Mesenchymal stem cell (in vitro differentiated cells and primary cell): ENCODE measurements around the gene MYO10.
A peak's percentile ranks its signal among the peaks of the same experiment; 100 is the strongest.

Experiments
- DNase-seq: peaks from one replicate; pipeline ENCODE4 v3.0.0-alpha.2; 2013
- H2AFZ ChIP-seq: one replicate; pipeline ENCODE4 v1.6.1; 2013; ENCODE audit warnings: low read depth, mild to moderate bottlenecking, control low read depth, inconsistent platforms, low read length, moderate library complexity
- H2AK5ac ChIP-seq: 2 replicates; pipeline ENCODE4 v1.6.1; 2013; ENCODE audit warnings: low read length, moderate library complexity, mild to moderate bottlenecking, inconsistent platforms; ENCODE audit not compliant: severe bottlenecking
- H2BK120ac ChIP-seq: one replicate; pipeline ENCODE4 v1.6.1; 2013; ENCODE audit warnings: low read depth, mild to moderate bottlenecking, inconsistent platforms, low read length, moderate library complexity
- H2BK12ac ChIP-seq, 2 experiments: one replicate each; pipeline ENCODE4 v1.6.1; 2013; ENCODE audit warnings: inconsistent platforms in 2 of 2, low read length in 2 of 2, mild to moderate bottlenecking in 2 of 2, moderate library complexity in 2 of 2, control low read depth in 1 of 2
- H2BK15ac ChIP-seq: one replicate; pipeline ENCODE4 v1.6.1; 2013; ENCODE audit warnings: mild to moderate bottlenecking, low read depth, inconsistent platforms; ENCODE audit not compliant: poor library complexity, severe bottlenecking
- H2BK5ac ChIP-seq: 2 replicates; pipeline ENCODE4 v1.6.1; 2013; ENCODE audit warnings: low read depth, mild to moderate bottlenecking, low read length, control low read depth, inconsistent platforms; ENCODE audit not compliant: poor library complexity, severe bottlenecking
- H3K14ac ChIP-seq, 2 experiments: one replicate each; pipeline ENCODE4 v1.6.1; 2013; ENCODE audit warnings: inconsistent platforms in 2 of 2, low read length in 2 of 2, control low read depth in 1 of 2, mild to moderate bottlenecking in 1 of 2, moderate library complexity in 1 of 2
- H3K18ac ChIP-seq, 2 experiments: one replicate each; pipeline ENCODE4 v1.6.1; 2013; ENCODE audit warnings: inconsistent platforms in 2 of 2, low read length in 2 of 2, control low read depth in 1 of 2, low read depth in 1 of 2, mild to moderate bottlenecking in 1 of 2
- H3K23ac ChIP-seq, 2 experiments: one replicate each; pipeline ENCODE4 v1.6.1; 2013; ENCODE audit warnings: inconsistent platforms in 2 of 2, low read length in 2 of 2, mild to moderate bottlenecking in 2 of 2, moderate library complexity in 2 of 2, control low read depth in 1 of 2
- H3K27ac ChIP-seq: 2 replicates; pipeline ENCODE4 v1.5.1; 2013; ENCODE audit warnings: mild to moderate bottlenecking, moderate library complexity, low read length, control low read depth, inconsistent platforms; ENCODE audit not compliant: poor library complexity, severe bottlenecking
- H3K27me3 ChIP-seq, 2 experiments: 2 replicates each; pipeline versions ENCODE4 v1.6.1 to v1.7.0; 2013; ENCODE audit warnings: low read length in 2 of 2, mild to moderate bottlenecking in 2 of 2, moderate library complexity in 2 of 2, control low read depth in 1 of 2, inconsistent platforms in 1 of 2; ENCODE audit not compliant: control insufficient read depth in 1 of 2, insufficient read depth in 1 of 2
- H3K36me3 ChIP-seq, 2 experiments: 2 replicates each; pipeline versions ENCODE4 v1.6.1 to v1.7.0; 2013; ENCODE audit warnings: low read length in 2 of 2, control low read depth in 1 of 2, inconsistent platforms in 1 of 2, low read depth in 1 of 2, mild to moderate bottlenecking in 1 of 2; ENCODE audit not compliant: insufficient read depth in 2 of 2, control insufficient read depth in 1 of 2
- H3K4ac ChIP-seq, 2 experiments: one replicate each; pipeline ENCODE4 v1.6.1; 2013; ENCODE audit warnings: inconsistent platforms in 2 of 2, low read length in 2 of 2, mild to moderate bottlenecking in 2 of 2, moderate library complexity in 2 of 2, control low read depth in 1 of 2, low read depth in 1 of 2
- H3K4me1 ChIP-seq: 2 replicates; pipeline ENCODE4 v1.6.1; 2013; ENCODE audit warnings: low read depth, low read length, control low read depth; ENCODE audit not compliant: control insufficient read depth, insufficient read depth
- H3K4me2 ChIP-seq: 2 replicates; pipeline ENCODE4 v1.6.1; 2013; ENCODE audit warnings: low read length, mild to moderate bottlenecking, inconsistent platforms; ENCODE audit not compliant: poor library complexity, severe bottlenecking
- H3K4me3 ChIP-seq, 2 experiments: 2 replicates each; pipeline versions ENCODE4 v1.5.1 to v1.7.0; 2013; ENCODE audit warnings: low read length in 2 of 2, mild to moderate bottlenecking in 2 of 2, control low read depth in 1 of 2, low read depth in 1 of 2; ENCODE audit not compliant: insufficient read depth in 1 of 2
- H3K79me1 ChIP-seq: replicated peaks from 2 replicates; pipeline ENCODE4 v1.6.1; 2013; ENCODE audit warnings: mild to moderate bottlenecking, control low read depth, low read length, inconsistent platforms; ENCODE audit not compliant: poor library complexity, severe bottlenecking
- H3K9ac ChIP-seq: 2 replicates; pipeline ENCODE4 v1.7.0; 2013; ENCODE audit warnings: mild to moderate bottlenecking, low read length, moderate library complexity
- H3K9me3 ChIP-seq: 2 replicates; pipeline ENCODE4 v1.7.0; 2013; ENCODE audit warnings: mild to moderate bottlenecking, low read length; ENCODE audit not compliant: control insufficient read depth
- H4K8ac ChIP-seq: one replicate; pipeline ENCODE4 v1.6.1; 2013; ENCODE audit warnings: inconsistent platforms, mild to moderate bottlenecking, low read length, moderate library complexity
- H4K91ac ChIP-seq: one replicate; pipeline ENCODE4 v1.6.1; 2013; ENCODE audit warnings: mild to moderate bottlenecking, low read length, inconsistent platforms
- WGBS: methylation state at CpG from one replicate; pipeline ENCODE4 v1.1.7; 2013; ENCODE audit warnings: mixed read lengths; 5-methylcytosine and 5-hydroxymethylcytosine counted together

Gene MYO10

DNA sequence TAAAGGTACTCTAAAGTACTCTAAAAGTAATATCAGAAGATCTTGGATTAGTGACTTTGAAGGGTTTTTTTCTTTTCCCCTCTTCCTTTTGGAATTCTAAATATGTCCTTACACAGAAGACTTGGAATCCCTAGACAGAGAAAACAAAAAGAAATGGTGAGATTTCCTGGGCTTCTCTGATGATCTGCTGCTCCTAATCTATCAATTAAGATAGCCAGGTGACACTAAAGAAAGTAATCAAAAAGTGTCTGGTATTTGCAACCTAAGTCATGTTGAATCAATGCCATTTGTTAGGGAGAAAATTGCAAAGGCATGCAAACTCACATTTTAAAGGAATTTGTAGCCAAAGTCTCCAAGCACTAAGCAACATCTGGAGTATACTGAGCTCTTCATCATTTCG lies 29.5 kb upstream of the MYO10 start:
- Histone ChIP-seq H3K4me1 (peaks cover 2% of the 10 kb centered on the region), H3K36me3 (no peaks in the 10 kb centered on the region), H3K14ac (no peak overlapping the region), H3K27ac (no peak overlapping the region), H2BK5ac (no peak overlapping the region), H2BK12ac (no peak overlapping the region), H3K4me2 (no peak overlapping the region), H3K9ac (no peak overlapping the region), H2BK15ac (no peak overlapping the region), H3K4ac (no peak overlapping the region), H3K18ac (no peak overlapping the region), H4K8ac (no peak overlapping the region), H2AK5ac (no peak overlapping the region), H3K9me3 (no peaks in the 10 kb centered on the region), H3K79me1 (no peaks in the 10 kb centered on the region), H4K91ac (no peak overlapping the region), H2AFZ (no peak overlapping the region), H3K4me3 (no peak overlapping the region), H3K23ac (no peak overlapping the region), H3K27me3 (no peaks in the 10 kb centered on the region), H2BK120ac (no peak overlapping the region)
- no CpG with 5 or more reads among the region's 1 CpG for WGBS
- DNase-seq = no peak

DNA sequence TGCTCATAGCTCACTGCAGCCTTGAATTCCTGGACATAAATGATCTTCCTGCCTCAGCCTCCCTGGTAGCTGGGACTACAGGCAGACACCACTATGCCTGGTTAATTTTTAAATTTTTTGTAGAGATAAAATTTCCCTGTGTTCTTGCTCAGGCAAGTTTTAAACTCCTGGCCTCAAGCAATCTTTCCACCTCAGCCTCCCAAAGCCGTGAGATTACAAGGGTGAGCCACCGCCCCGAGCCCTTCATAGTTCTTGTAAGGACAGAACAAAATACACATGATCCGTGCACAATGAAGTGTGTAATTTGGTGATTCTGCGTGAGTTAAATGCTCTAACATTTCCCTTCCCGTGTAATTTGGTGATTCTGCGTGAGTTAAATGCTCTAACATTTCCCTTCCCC lies 27.7 kb upstream of the MYO10 start:
- Histone ChIP-seq H3K4me3 (no peak overlapping the region), H2BK5ac (no peak overlapping the region), H3K14ac (no peak overlapping the region), H2AK5ac (no peak overlapping the region), H2BK120ac (no peak overlapping the region), H3K4me1 (peaks cover 4% of the 10 kb centered on the region), H3K27ac (no peak overlapping the region), H3K4ac (no peak overlapping the region), H3K9ac (no peak overlapping the region), H3K9me3 (no peaks in the 10 kb centered on the region), H3K36me3 (no peaks in the 10 kb centered on the region), H3K18ac (no peak overlapping the region), H3K4me2 (no peak overlapping the region), H3K79me1 (no peaks in the 10 kb centered on the region), H3K27me3 (no peaks in the 10 kb centered on the region), H2BK12ac (peak overlapping the region in 1 of 2 experiments; percentile 54), H4K91ac (no peak overlapping the region), H2AFZ (no peak overlapping the region), H2BK15ac (no peak overlapping the region), H3K23ac (no peak overlapping the region), H4K8ac (no peak overlapping the region)
- WGBS = 100% methylated on average over 4 of the region's 7 CpGs
- DNase-seq = no peak

GRCh38 chr5:16961131-16961530 lies 25.0 kb upstream of the MYO10 start:
- DNase-seq = no peak
- Histone ChIP-seq H3K4ac (no peak overlapping the region), H2AFZ (no peak overlapping the region), H3K14ac (no peak overlapping the region), H2BK12ac (no peak overlapping the region), H2BK15ac (no peak overlapping the region), H2BK5ac (no peak overlapping the region), H3K4me1 (peaks cover 10% of the 10 kb centered on the region), H3K4me3 (no peak overlapping the region), H3K27ac (no peak overlapping the region), H3K79me1 (no peaks in the 10 kb centered on the region), H3K18ac (no peak overlapping the region), H4K8ac (no peak overlapping the region), H3K27me3 (no peaks in the 10 kb centered on the region), H3K9me3 (no peaks in the 10 kb centered on the region), H3K4me2 (no peak overlapping the region), H3K9ac (no peak overlapping the region), H2BK120ac (no peak overlapping the region), H3K23ac (no peak overlapping the region), H2AK5ac (no peak overlapping the region), H4K91ac (no peak overlapping the region), H3K36me3 (no peaks in the 10 kb centered on the region)
- WGBS = 96% methylated on average over 4 of the region's 7 CpGs

- Histone ChIP-seq H2BK12ac (peak overlapping the region; percentile 77 to 90), H3K4me1 (peaks cover 10% of the 10 kb centered on the region), H3K4ac (peak overlapping the region in 1 of 2 experiments; percentile 88), H3K79me1 (no peaks in the 10 kb centered on the region), H2AK5ac (peak overlapping the region; percentile 39), H2BK5ac (no peak overlapping the region), H3K36me3 (no peaks in the 10 kb centered on the region), H3K4me3 (no peak overlapping the region), H4K8ac (no peak overlapping the region), H4K91ac (peak overlapping the region; percentile 34), H3K27me3 (no peaks in the 10 kb centered on the region), H2AFZ (no peak overlapping the region), H3K23ac (no peak overlapping the region), H2BK120ac (peak overlapping the region; percentile 29), H3K9me3 (no peaks in the 10 kb centered on the region), H3K18ac (peak overlapping the region in 1 of 2 experiments; percentile 81), H3K27ac (peak overlapping the region; percentile 68), H3K9ac (no peak overlapping the region), H3K14ac (peak overlapping the region in 1 of 2 experiments; percentile 58), H3K4me2 (no peak overlapping the region), H2BK15ac (no peak overlapping the region)
- WGBS = 53% methylated on average over 13 of the region's 13 CpGs
- DNase-seq = peak; percentile 86
Observed at GRCh38 chr5:16957304-16958196, 21.5 kb upstream of the MYO10 start.
